PC-9 (cell line): ENCODE results near the gene PRR15. TPM values are rescaled to one million over a fixed set of nuclear protein-coding genes. Genes with fewer than 3 reads are reported as not detected.

Source experiments
- BruUV-seq: library from RNA; stranded (reverse); fragments of 400-500 nt; replicated peaks from 2 replicates; lab custom pipeline; 2021; lab: Mats Ljungman, UMichigan
- CTCF ChIA-PET: fragments of 300-600 bp; sonication (Branson Sonifier 250); formaldehyde crosslinking; loops from one replicate; lab custom pipeline; 2022; ENCODE audit warnings: antibody characterized with exemption; lab: Charles Lee
- POLR2A ChIA-PET: fragments of 300-600 bp; sonication (Branson Sonifier 250); formaldehyde crosslinking; loops from one replicate; lab custom pipeline; 2022; ENCODE audit warnings: antibody characterized with exemption; ENCODE audit not compliant: unreplicated experiment; lab: Charles Lee
- DNase-seq, 2 experiments: peaks; one replicate each; pipeline versions ENCODE4 v3.0.0 to v3.0.0-alpha.2; 2015 to 2022; ENCODE audit warnings: mixed read lengths in 1 of 2
- H2AFZ ChIP-seq: fragments of 200-600 bp; sonication (generic); 2 replicates; pipeline ENCODE4 v1.8.1; 2017; ENCODE audit warnings: antibody characterized with exemption
- H3F3A ChIP-seq: fragments of 200-600 bp; sonication (generic); 2 replicates; pipeline ENCODE4 v1.8.1; 2017; ENCODE audit warnings: antibody characterized with exemption, mild to moderate bottlenecking, low read depth; ENCODE audit not compliant: insufficient read depth
- H3K27ac ChIP-seq: fragments of 200-600 bp; sonication (generic); 2 replicates; pipeline ENCODE4 v1.6.1; 2016; ENCODE audit warnings: mixed run types
- H3K27me3 ChIP-seq: fragments of 200-600 bp; sonication (generic); 2 replicates; pipeline ENCODE4 v1.6.1; 2016; ENCODE audit warnings: low read depth, mixed run types; ENCODE audit not compliant: insufficient read depth
- H3K36me3 ChIP-seq: fragments of 200-600 bp; sonication (generic); 2 replicates; pipeline ENCODE4 v1.6.1; 2016; ENCODE audit warnings: low read depth, mixed run types
- H3K4me1 ChIP-seq: fragments of 200-600 bp; sonication (generic); replicated peaks from 2 replicates; pipeline ENCODE4 v1.6.1; 2016; ENCODE audit warnings: mixed run types; ENCODE audit not compliant: insufficient read depth
- H3K4me2 ChIP-seq: fragments of 200-600 bp; sonication (generic); 2 replicates; pipeline ENCODE4 v1.6.1; 2017; ENCODE audit warnings: mixed run types
- H3K4me3 ChIP-seq: fragments of 200-600 bp; sonication (generic); 2 replicates; pipeline ENCODE4 v1.6.1; 2016; ENCODE audit warnings: mixed run types
- H3K79me2 ChIP-seq: fragments of 200-600 bp; sonication (generic); 2 replicates; pipeline ENCODE4 v1.6.1; 2017; ENCODE audit warnings: low read depth, mixed run types
- H3K9me2 ChIP-seq: fragments of 200-600 bp; sonication (generic); 2 replicates; pipeline ENCODE4 v1.8.1; 2017; ENCODE audit warnings: mild to moderate bottlenecking; ENCODE audit not compliant: insufficient read depth
- H3K9me3 ChIP-seq: fragments of 200-600 bp; sonication (generic); 2 replicates; pipeline ENCODE4 v1.8.1; 2016; ENCODE audit warnings: low read depth; ENCODE audit not compliant: insufficient read depth
- H4K20me1 ChIP-seq: fragments of 200-600 bp; sonication (generic); 2 replicates; pipeline ENCODE4 v1.8.1; 2017; ENCODE audit not compliant: insufficient read depth
- EZH2 ChIP-seq: fragments of 200-600 bp; sonication (generic); IDR thresholded peaks from 2 replicates; pipeline ENCODE4 v1.8.0; 2017; ENCODE audit warnings: antibody characterized with exemption, low read depth
- intact Hi-C: fragments of 100-400 bp; cut with micrococcal nuclease; formaldehyde crosslinking; loops from one replicate; pipeline ENCODE4 v1.10.0; 2022; ENCODE audit not compliant: unreplicated experiment
- total RNA-seq: library from RNA; stranded (reverse); gene quantifications from 2 replicates; pipeline ENCODE4 v1.2.3, GENCODE V29; 2021
- TF ChIP-seq, protein P1 (sequence below): fragments of 200-600 bp; sonication (generic); conservative IDR thresholded peaks from 2 replicates; pipeline ENCODE4 v1.6.1; 2017; ENCODE audit warnings: mixed run types, antibody characterized with exemption, mild to moderate bottlenecking, moderate library complexity

PRR15 gene
- total RNA-seq, 1 experiment from 2014 or later, result 64.9 TPM

DNA sequence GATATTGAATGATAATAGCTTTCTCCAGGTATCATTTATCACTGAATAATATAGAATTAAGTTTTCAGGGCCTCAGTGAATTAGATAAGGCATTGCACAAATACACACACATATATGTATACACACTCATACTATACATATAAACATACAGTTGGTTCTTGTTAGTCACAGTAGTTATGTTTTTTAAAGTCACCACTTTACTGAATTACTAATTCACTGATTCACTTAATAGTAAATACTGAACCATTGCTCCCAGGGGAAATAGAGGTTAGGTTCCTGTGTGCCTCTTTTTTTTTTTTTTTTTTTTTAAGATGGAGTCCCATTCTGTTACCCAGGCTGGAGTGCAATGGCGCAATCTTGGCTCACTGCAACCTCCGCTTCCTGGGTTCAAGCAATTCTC lies 33.6 kb downstream of the PRR15 start:
- Histone ChIP-seq H3K79me2 (no peaks in the 10 kb centered on the region), H2AFZ (no peak overlapping the region), H3F3A (peaks cover 17% of the 10 kb centered on the region), H3K4me1 (peaks cover 21% of the 10 kb centered on the region), H3K9me3 (peaks cover 18% of the 10 kb centered on the region), H3K4me2 (no peak overlapping the region), H3K9me2 (no peaks in the 10 kb centered on the region), H3K27me3 (no peaks in the 10 kb centered on the region), H3K36me3 (no peaks in the 10 kb centered on the region), H4K20me1 (no peaks in the 10 kb centered on the region), H3K27ac (no peak overlapping the region), H3K4me3 (no peak overlapping the region)
- intact Hi-C loops, result no loop called here
- no peak for TF ChIP-seq EZH2
- TF ChIP-seq, protein P1, sequence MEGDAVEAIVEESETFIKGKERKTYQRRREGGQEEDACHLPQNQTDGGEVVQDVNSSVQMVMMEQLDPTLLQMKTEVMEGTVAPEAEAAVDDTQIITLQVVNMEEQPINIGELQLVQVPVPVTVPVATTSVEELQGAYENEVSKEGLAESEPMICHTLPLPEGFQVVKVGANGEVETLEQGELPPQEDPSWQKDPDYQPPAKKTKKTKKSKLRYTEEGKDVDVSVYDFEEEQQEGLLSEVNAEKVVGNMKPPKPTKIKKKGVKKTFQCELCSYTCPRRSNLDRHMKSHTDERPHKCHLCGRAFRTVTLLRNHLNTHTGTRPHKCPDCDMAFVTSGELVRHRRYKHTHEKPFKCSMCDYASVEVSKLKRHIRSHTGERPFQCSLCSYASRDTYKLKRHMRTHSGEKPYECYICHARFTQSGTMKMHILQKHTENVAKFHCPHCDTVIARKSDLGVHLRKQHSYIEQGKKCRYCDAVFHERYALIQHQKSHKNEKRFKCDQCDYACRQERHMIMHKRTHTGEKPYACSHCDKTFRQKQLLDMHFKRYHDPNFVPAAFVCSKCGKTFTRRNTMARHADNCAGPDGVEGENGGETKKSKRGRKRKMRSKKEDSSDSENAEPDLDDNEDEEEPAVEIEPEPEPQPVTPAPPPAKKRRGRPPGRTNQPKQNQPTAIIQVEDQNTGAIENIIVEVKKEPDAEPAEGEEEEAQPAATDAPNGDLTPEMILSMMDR, result no peak
- ChIA-PET CTCF (no interaction called here), POLR2A (no interaction called here)
- no peak for DNase-seq
- BruUV-seq, result no TSS peak

DNA sequence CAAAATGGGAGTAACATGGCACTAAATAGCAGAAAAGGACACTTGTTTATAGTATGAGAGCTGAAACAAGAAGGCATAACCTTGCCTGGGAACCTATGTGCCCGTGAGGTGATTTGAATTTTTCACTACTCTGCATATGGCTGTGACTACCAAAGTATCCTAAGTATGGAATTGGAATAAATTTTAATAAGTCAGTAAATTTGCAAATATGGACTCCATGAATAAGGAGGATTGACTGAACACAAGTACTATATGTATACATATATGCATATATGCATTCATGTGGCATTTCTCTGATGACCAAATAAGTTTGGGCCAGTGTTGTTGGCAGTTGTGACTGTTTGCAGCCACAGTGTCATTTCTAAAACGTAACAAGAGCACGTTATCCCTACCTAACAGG lies 34.5 kb downstream of the PRR15 start:
- Histone ChIP-seq H3K4me2 (no peak overlapping the region), H3K79me2 (no peaks in the 10 kb centered on the region), H3K27ac (no peak overlapping the region), H3K9me2 (no peaks in the 10 kb centered on the region), H2AFZ (no peak overlapping the region), H3K4me3 (no peak overlapping the region), H3K27me3 (no peaks in the 10 kb centered on the region), H4K20me1 (no peaks in the 10 kb centered on the region), H3K9me3 (peaks cover 13% of the 10 kb centered on the region; the same call in 1 of the 2 replicates), H3K36me3 (no peaks in the 10 kb centered on the region), H3K4me1 (peaks cover 13% of the 10 kb centered on the region), H3F3A (peaks cover 14% of the 10 kb centered on the region)
- no peak for DNase-seq
- intact Hi-C loops, result no loop called here
- POLR2A ChIA-PET, result no interaction called here
- no TSS peak for BruUV-seq
- TF ChIP-seq, protein P1, result no peak
- TF ChIP-seq EZH2, result no peak
- CTCF ChIA-PET, result interaction anchor here (0.6 kb wide), 1 partner anchor 36 kb away, joined by 3 read pairs; no protein-coding TSS in a partner anchor

DNA sequence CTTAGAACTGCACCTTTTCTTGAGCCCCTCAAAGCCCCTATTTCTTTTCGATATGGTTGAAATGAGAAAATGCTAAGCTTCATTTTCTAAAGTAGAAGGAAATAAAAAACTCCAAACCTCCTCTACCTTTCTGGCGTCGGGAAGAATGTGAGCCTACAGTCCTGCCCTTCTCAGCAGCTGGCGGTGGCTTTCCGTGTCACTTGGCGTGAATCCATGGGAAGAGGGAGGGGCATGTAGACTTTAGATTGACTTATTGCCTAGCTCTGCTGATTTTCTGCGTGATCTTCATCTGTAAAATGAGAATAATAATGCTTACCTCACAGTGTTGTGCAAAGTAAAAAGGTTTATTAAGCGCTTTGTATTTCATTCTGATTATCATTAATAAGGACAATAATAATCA lies 35.0 kb downstream of the PRR15 start:
- H3K4me2 ChIP-seq, result no peak overlapping the region
- no peak overlapping the region for H3K4me3 ChIP-seq
- ChIA-PET CTCF (interaction anchor here (0.6 kb wide), 1 partner anchor 36 kb away, joined by 3 read pairs; no protein-coding TSS in a partner anchor), POLR2A (no interaction called here)
- no peaks in the 10 kb centered on the region for H3K79me2 ChIP-seq
- no TSS peak for BruUV-seq
- H3K27ac ChIP-seq, result no peak overlapping the region
- no peaks in the 10 kb centered on the region for H3K9me2 ChIP-seq
- peaks cover 9% of the 10 kb centered on the region for H3K4me1 ChIP-seq
- intact Hi-C loops, result no loop called here
- peaks cover 9% of the 10 kb centered on the region for H3F3A ChIP-seq
- H3K27me3 ChIP-seq, result no peaks in the 10 kb centered on the region
- no peak for TF ChIP-seq EZH2
- TF ChIP-seq, protein P1, result no peak
- no peaks in the 10 kb centered on the region for H3K36me3 ChIP-seq
- no peaks in the 10 kb centered on the region for H4K20me1 ChIP-seq
- DNase-seq, result no peak
- peaks cover 13% of the 10 kb centered on the region; the same call in 1 of the 2 replicates for H3K9me3 ChIP-seq
- H2AFZ ChIP-seq, result no peak overlapping the region
